AML-193 (cell line): ENCODE data around the gene ZSWIM5.
"Not testable (repeated sequence)": the region's sequence is repeated elsewhere in the genome, so short reads cannot be mapped to it uniquely, and the experiment has no call there.

Experiments
- DNase-seq, 2 experiments: peaks; one replicate each; lab custom pipeline; 2025; lab: John Stamatoyannopoulos, UW

Gene ZSWIM5

GRCh38 chr1:45002650-45003645 lies 203.5 kb downstream of the ZSWIM5 start:
- DNase-seq, result no peak

- DNase-seq, result not testable (repeated sequence)
Observed at GRCh38 chr1:45001576-45001975, 204.8 kb downstream of the ZSWIM5 start.

GRCh38 chr1:45001011-45001481 lies 205.4 kb downstream of the ZSWIM5 start:
- DNase-seq, result no peak

- DNase-seq, result no peak
Observed at GRCh38 chr1:44999232-44999631, 207.2 kb downstream of the ZSWIM5 start.

GRCh38 chr1:44995467-44996238 lies 210.8 kb downstream of the ZSWIM5 start:
- DNase-seq, result no peak

- no peak for DNase-seq
Observed at GRCh38 chr1:44994309-44994898, 212.0 kb downstream of the ZSWIM5 start.

GRCh38 chr1:44988531-44989156 lies 217.8 kb downstream of the ZSWIM5 start:
- DNase-seq, result no peak

- peak in 1 of 2 experiments; percentile 43 for DNase-seq
Observed at GRCh38 chr1:44985747-44986359, 220.6 kb downstream of the ZSWIM5 start.

- DNase-seq, result not testable (repeated sequence)
Observed at GRCh38 chr1:44977372-44977771, 229.0 kb downstream of the ZSWIM5 start.

- no peak for DNase-seq
Observed at GRCh38 chr1:44976252-44976651, 230.2 kb downstream of the ZSWIM5 start.

- DNase-seq, result no peak
Observed at GRCh38 chr1:44973645-44974044, 232.8 kb downstream of the ZSWIM5 start.

GRCh38 chr1:44970317-44970716 lies 236.1 kb downstream of the ZSWIM5 start:
- DNase-seq, result no peak
